ENCODE data around the gene UBE2A. TPM values are rescaled to one million over a fixed set of nuclear protein-coding genes. Genes with fewer than 3 reads are reported as not detected.

The UBE2A gene
- total RNA-seq (10 to 100 TPM in 3 of 5 donors, 1 to 10 TPM in 2; 4.5 to 49.8 (median 12.8) TPM), polyA plus RNA-seq (10 to 100 TPM; 38.9 to 62.0 (median 46.3) TPM)
- long read RNA-seq, donor 1, transcript UBE2A-202 (6 exons, 1,874 nt) = major isoform, 8 of 37 reads
- long read RNA-seq, donor 1, partial matches to known transcripts = 15 of 37 reads
- long read RNA-seq, donor 1, other reads (novel, unspliced or antisense) = 6 of 37 reads
- long read RNA-seq, donor 2, transcript UBE2A-202 (6 exons, 1,874 nt) = major isoform, 7 of 11 reads
- long read RNA-seq, donor 2, partial matches to known transcripts = 0 of 11 reads
- long read RNA-seq, donor 2, other reads (novel, unspliced or antisense) = 0 of 11 reads
- long read RNA-seq, donor 3, partial matches to known transcripts = 0 of 5 reads
- long read RNA-seq, donor 3, other reads (novel, unspliced or antisense) = 0 of 5 reads
- long read RNA-seq, donor 4, partial matches to known transcripts = 0 of 1 reads
- long read RNA-seq, donor 4, other reads (novel, unspliced or antisense) = 0 of 1 reads
- long read RNA-seq, donor 5, transcript UBE2A-202 (6 exons, 1,874 nt) = major isoform, 7 of 13 reads
- long read RNA-seq, donor 5, partial matches to known transcripts = 0 of 13 reads
- long read RNA-seq, donor 5, other reads (novel, unspliced or antisense) = 0 of 13 reads
- long read RNA-seq, donor 6, transcript UBE2A-202 (6 exons, 1,874 nt) = major isoform, 10 of 22 reads
- long read RNA-seq, donor 6, partial matches to known transcripts = 0 of 22 reads
- long read RNA-seq, donor 6, other reads (novel, unspliced or antisense) = 0 of 22 reads
- long read RNA-seq, donor 7, transcript UBE2A-202 (6 exons, 1,874 nt) = major isoform, 13 of 18 reads
- long read RNA-seq, donor 7, partial matches to known transcripts = 0 of 18 reads
- long read RNA-seq, donor 7, other reads (novel, unspliced or antisense) = 0 of 18 reads
- long read RNA-seq, donor 8, transcript UBE2A-202 (6 exons, 1,874 nt) = major isoform, 6 of 12 reads
- long read RNA-seq, donor 8, partial matches to known transcripts = 0 of 12 reads
- long read RNA-seq, donor 8, other reads (novel, unspliced or antisense) = 0 of 12 reads
- long read RNA-seq, donor 9, transcript UBE2A-202 (6 exons, 1,874 nt) = major isoform, 11 of 18 reads
- long read RNA-seq, donor 9, partial matches to known transcripts = 0 of 18 reads
- long read RNA-seq, donor 9, other reads (novel, unspliced or antisense) = 0 of 18 reads
- long read RNA-seq, donor 10, transcript UBE2A-202 (6 exons, 1,874 nt) = major isoform, 6 of 7 reads
- long read RNA-seq, donor 10, partial matches to known transcripts = 0 of 7 reads
- long read RNA-seq, donor 10, other reads (novel, unspliced or antisense) = 0 of 7 reads

DNA sequence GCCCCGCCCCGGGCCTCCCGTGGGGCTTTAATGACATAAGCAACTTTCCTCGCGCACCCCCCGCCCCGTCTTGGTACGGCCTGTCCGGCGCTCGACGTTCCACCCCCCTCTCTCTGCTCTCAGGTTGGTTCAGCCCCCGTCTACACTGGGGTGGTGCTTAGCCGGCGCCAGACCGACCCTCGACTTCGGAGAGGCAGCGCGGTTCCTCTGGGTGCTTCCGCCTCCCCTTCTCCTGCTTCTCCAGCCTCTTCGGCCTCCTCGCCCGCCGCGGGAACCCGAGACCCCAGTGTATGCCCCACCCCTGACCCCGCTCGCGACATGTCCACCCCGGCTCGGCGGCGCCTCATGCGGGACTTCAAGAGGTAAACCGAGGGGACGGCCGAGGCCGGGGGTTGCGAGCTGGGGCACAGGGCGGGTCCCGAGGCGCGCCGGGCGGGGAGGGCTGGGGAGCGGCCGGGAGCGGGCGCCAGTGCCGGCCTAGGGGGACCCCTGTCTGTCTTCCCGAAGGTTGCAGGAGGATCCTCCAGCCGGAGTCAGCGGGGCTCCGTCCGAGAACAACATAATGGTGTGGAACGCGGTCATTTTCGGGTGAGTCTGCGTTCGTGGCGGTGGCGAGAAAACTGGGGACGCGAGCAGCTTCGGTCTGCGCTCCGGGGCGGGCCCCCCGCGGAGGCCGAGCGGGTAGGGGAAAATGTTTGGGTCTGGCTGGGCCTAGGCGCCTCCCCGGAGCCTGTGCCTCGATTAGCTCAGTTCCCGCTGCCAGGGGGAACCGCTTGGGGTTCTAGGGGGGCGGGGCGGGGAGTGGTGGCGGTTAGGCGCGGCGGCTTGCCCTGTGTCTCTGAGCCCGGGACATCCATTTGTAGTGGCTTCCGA is at the start of gene UBE2A:
Gene UBE2A, plus strand, starts transcription at position 170 of the 873 bp plus-strand sequence. Its CDS starts 149 bp downstream, at position 319.
- H3K36me3 ChIP-seq = peaks cover 0 to 7% (median 3%) of the 10 kb centered on the region in 4 donors
- H3K4me1 ChIP-seq = peaks cover 0 to 22% (median 11%) of the 10 kb centered on the region in 4 donors
- intact Hi-C loops (cut with DNase I; ENCODE audit: low total_unique reads) = no loop called here
- peak within 1 kb of the TSS; percentile 89 to 94 (median 93) for H3K27ac ChIP-seq
- peak within 1 kb of the TSS; percentile 58 to 74 (median 64) for H3K4me3 ChIP-seq
- WGBS, 5 donors = 0 to 57% (median 3%) methylated on average over 9 to 84 of the region's 86 CpGs
- H3K9me3 ChIP-seq = no peaks in the 10 kb centered on the region
- TF ChIP-seq POLR2AphosphoS5 (IDR thresholded peaks at IDR 0.05) (peak; percentile 65 to 92 (median 92)), EP300 (IDR thresholded peaks at IDR 0.05) (no peak), POLR2A (IDR thresholded peaks at IDR 0.05) (peak in 2 of 4 donors; percentile 68 to 72)
- TF ChIP-seq, protein P1, sequence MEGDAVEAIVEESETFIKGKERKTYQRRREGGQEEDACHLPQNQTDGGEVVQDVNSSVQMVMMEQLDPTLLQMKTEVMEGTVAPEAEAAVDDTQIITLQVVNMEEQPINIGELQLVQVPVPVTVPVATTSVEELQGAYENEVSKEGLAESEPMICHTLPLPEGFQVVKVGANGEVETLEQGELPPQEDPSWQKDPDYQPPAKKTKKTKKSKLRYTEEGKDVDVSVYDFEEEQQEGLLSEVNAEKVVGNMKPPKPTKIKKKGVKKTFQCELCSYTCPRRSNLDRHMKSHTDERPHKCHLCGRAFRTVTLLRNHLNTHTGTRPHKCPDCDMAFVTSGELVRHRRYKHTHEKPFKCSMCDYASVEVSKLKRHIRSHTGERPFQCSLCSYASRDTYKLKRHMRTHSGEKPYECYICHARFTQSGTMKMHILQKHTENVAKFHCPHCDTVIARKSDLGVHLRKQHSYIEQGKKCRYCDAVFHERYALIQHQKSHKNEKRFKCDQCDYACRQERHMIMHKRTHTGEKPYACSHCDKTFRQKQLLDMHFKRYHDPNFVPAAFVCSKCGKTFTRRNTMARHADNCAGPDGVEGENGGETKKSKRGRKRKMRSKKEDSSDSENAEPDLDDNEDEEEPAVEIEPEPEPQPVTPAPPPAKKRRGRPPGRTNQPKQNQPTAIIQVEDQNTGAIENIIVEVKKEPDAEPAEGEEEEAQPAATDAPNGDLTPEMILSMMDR (IDR thresholded peaks at IDR 0.05) = peak in 2 of 7 experiments; percentile 16 to 17
- H3K27me3 ChIP-seq = peaks cover 0 to 6% (median 0%) of the 10 kb centered on the region in 3 donors
- DNase-seq = peak; percentile 90 to 97

DNA sequence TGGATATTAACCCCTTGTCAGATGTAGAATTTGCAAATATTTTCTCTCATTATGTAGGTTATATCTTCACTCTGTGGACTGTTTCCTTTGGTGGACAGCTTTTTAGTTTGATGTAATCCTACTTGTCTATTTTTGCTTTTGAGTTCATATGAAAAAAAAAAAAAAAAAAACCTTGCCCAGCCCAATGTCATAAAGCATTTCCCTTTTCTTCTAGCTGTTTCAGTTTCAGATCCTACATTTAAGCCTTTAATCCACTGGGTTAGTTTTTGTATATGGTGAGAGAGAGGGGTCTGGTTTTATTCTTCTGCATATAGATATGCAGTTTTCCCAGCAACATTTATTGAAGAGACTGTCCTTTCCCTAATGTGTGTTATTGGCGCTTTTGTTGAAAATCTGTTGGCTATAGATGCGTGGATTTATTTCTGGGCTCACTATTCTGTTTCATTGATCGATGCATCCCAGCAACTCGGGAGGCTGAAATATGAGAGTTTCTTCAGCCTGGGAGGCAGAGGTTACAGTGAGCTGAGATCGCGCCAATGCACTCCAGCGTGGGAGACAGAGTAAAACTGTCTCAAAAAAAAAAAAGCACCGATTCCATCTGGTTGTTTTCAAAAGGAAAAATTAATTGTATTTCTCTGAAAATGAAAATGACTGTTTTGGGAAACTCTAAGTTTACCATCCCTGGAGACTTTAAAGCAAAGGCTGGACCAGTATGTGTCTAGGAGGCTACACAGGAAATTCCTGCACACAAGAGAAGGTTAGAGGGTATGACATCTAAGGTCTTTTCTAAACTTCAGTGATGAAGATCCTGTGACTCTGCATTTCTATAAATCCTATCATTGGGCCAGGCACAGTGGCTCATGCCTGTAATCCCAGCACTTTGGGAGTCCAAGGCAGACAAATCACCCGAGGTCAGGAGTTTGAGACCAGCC is 44.8 kb upstream of the UBE2A start:
- intact Hi-C loops (cut with DNase I; ENCODE audit: low total_unique reads) = no loop called here
- DNase-seq = peak in 1 of 2 donors; percentile 44
- H3K4me3 ChIP-seq = no peak overlapping the region
- H3K27ac ChIP-seq = no peak overlapping the region
- H3K9me3 ChIP-seq = no peaks in the 10 kb centered on the region
- 59 to 84% (median 77%) methylated on average over 9 of the region's 9 CpGs for WGBS, 5 donors
- no peaks in the 10 kb centered on the region for H3K4me1 ChIP-seq
- no peaks in the 10 kb centered on the region for H3K36me3 ChIP-seq
- TF ChIP-seq POLR2A (IDR thresholded peaks at IDR 0.05) (no peak), EP300 (IDR thresholded peaks at IDR 0.05) (no peak), POLR2AphosphoS5 (IDR thresholded peaks at IDR 0.05) (no peak)
- TF ChIP-seq, protein P1 (IDR thresholded peaks at IDR 0.05) = no peak
- no peaks in the 10 kb centered on the region for H3K27me3 ChIP-seq

DNA sequence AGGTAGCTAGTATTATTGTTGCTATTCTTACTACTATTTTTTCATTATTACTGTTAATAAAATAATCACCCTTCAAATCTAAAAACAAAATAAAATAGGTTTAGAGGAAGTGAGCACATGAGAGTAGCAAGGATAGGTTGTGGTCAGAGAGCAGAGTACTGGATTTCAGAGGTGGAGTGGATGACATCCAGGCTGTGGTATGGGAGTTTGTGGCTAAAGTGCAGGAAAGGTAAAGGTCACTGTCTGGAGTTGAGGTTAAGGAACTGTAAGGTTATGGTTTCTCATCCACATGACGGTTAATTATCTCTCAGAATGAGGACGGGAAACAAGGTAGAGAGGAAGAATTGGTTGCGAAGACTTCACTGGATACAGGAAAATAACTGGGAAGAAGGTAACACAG is 36.9 kb upstream of the UBE2A start:
- DNase-seq = no peak
- Histone ChIP-seq H3K9me3 (no peaks in the 10 kb centered on the region), H3K27me3 (no peaks in the 10 kb centered on the region), H3K4me1 (no peaks in the 10 kb centered on the region), H3K4me3 (no peak overlapping the region), H3K27ac (no peak overlapping the region), H3K36me3 (peaks cover 0 to 39% (median 24%) of the 10 kb centered on the region in 4 donors)
- WGBS, 5 donors = 58 to 98% (median 69%) methylated on average over 2 to 3 of the region's 3 CpGs
- no peak for TF ChIP-seq POLR2A (IDR thresholded peaks at IDR 0.05)
- TF ChIP-seq, protein P1 (IDR thresholded peaks at IDR 0.05) = no peak
- intact Hi-C loops (cut with DNase I; ENCODE audit: low total_unique reads) = no loop called here

All from stomach (tissue), 19 donors.